ENCODE measurements around the gene HLA-DMB.

DNA sequence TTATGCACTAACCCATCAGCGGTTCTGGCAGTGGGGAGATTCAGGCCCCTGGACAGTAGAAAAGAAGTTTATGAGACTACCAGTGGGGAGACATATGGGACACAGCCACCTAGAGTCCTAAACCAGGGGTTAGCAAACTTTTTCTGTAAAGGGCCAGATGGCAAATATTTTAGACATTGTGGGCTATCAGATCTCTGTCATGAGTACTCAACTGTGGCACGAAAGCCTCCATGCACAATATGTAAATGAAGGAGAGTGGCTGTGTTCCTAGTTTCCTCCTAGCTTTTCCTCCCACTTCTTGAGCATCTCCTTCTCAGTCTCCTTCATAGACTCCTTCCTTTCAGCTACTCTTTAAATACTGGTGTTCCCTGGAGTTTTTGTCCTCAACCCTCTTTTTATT lies 15.3 kb upstream of the HLA-DMB start:
- TF ChIP-seq CTCF (IDR thresholded peaks at IDR 0.05) (no peak), EP300 (IDR thresholded peaks at IDR 0.05; ENCODE audit: low read depth) (no peak), POLR2AphosphoS5 (IDR thresholded peaks at IDR 0.05) (no peak)

All from transverse colon (tissue), 4 donors.